Colonic mucosa (tissue), 4 donors: Measurements from ENCODE around the gene SPACA4. TPM values are rescaled to one million over a fixed set of nuclear protein-coding genes. Genes with fewer than 3 reads are reported as not detected.
A peak's percentile ranks its signal among the peaks of the same experiment; 100 is the strongest.

Experiments used
- DNase-seq: peaks from one replicate; pipeline ENCODE4 v3.0.0-alpha.2; 2020
- H3K27ac ChIP-seq: fragments of 200-600 bp; one replicate; pipeline ENCODE4 v1.8.0; 2021
- H3K27me3 ChIP-seq: fragments of 200-600 bp; one replicate; pipeline ENCODE4 v1.8.0; 2021
- H3K36me3 ChIP-seq: fragments of 200-600 bp; one replicate; pipeline ENCODE4 v1.8.0; 2021
- H3K4me1 ChIP-seq: fragments of 200-600 bp; one replicate; pipeline ENCODE4 v1.8.0; 2021; ENCODE audit warnings: mild to moderate bottlenecking
- H3K4me3 ChIP-seq: fragments of 200-600 bp; one replicate; pipeline ENCODE4 v1.8.0; 2021
- H3K9ac ChIP-seq, 2 donors: one replicate each; pipeline ENCODE4 v1.7.0; 2013; ENCODE audit warnings: control low read depth in 2 of 2, low read depth in 2 of 2, low read length in 2 of 2
- H3K9me3 ChIP-seq: fragments of 200-600 bp; one replicate; pipeline ENCODE4 v1.8.0; 2021
- CTCF ChIP-seq: fragments of 200-600 bp; IDR thresholded peaks from one replicate; pipeline ENCODE4 v1.8.0; 2022; ENCODE audit warnings: antibody characterized with exemption, mild to moderate bottlenecking
- intact Hi-C: fragments of 100-400 bp; cut with DNase I; formaldehyde crosslinking; loops from one replicate; pipeline ENCODE4 v1.14.1; 2022
- total RNA-seq, 2 donors: library from RNA; stranded (reverse); fragmentation: NEBNext Ultra II Directional in 1 of 2; extraction: Animal tissue kit (Norgen Biotek cat#: 25700) in 1 of 2; gene quantifications; one replicate each; pipeline ENCODE4 v1.2.1, GENCODE V29; 2021
- donor health status: healthy.
- donor health status: DM: no; HTN: no; CAD: no.
- donor health status: DM: no; HTN: no; CAD: no.

The SPACA4 gene
- total RNA-seq, 2 donors from 2014 or later: 0.27 TPM; not detected in 1

GRCh38 chr19:48637449-48637947, 31.0 kb downstream of the SPACA4 start:
- TF ChIP-seq CTCF: no peak
- Histone ChIP-seq H3K4me3 (peak overlapping the region; percentile 81), H3K9ac (peak overlapping the region; percentile 70 to 99), H3K27ac (peak overlapping the region; percentile 93), H3K9me3 (no peaks in the 10 kb centered on the region), H3K4me1 (peaks cover 21% of the 10 kb centered on the region), H3K27me3 (no peaks in the 10 kb centered on the region), H3K36me3 (no peaks in the 10 kb centered on the region)
- DNase-seq: peak; percentile 99
- intact Hi-C loops: no loop called here

- no peaks in the 10 kb centered on the region for H3K36me3 ChIP-seq
- peak overlapping the region; percentile 70 to 99 for H3K9ac ChIP-seq
- peaks cover 16% of the 10 kb centered on the region for H3K4me1 ChIP-seq
- no peaks in the 10 kb centered on the region for H3K9me3 ChIP-seq
- peak overlapping the region; percentile 81 for H3K4me3 ChIP-seq
- H3K27me3 ChIP-seq: no peaks in the 10 kb centered on the region
- peak overlapping the region; percentile 93 for H3K27ac ChIP-seq
- intact Hi-C loops: no loop called here
- no peak for TF ChIP-seq CTCF
- DNase-seq: peak; percentile 84
Measured at GRCh38 chr19:48637948-48638830, 31.6 kb downstream of the SPACA4 start.

GRCh38 chr19:48638831-48639381, 32.4 kb downstream of the SPACA4 start:
- Histone ChIP-seq H3K9ac (peak overlapping the region; percentile 61 to 70), H3K9me3 (no peaks in the 10 kb centered on the region), H3K27me3 (no peaks in the 10 kb centered on the region), H3K4me1 (peaks cover 9% of the 10 kb centered on the region), H3K4me3 (no peak overlapping the region), H3K27ac (peak overlapping the region; percentile 93), H3K36me3 (no peaks in the 10 kb centered on the region)
- no peak for TF ChIP-seq CTCF
- intact Hi-C loops: no loop called here
- DNase-seq: peak; percentile 41

GRCh38 chr19:48639483-48640375, 33.2 kb downstream of the SPACA4 start:
- no peaks in the 10 kb centered on the region for H3K27me3 ChIP-seq
- TF ChIP-seq CTCF: no peak
- H3K9me3 ChIP-seq: no peaks in the 10 kb centered on the region
- no peak overlapping the region for H3K4me3 ChIP-seq
- DNase-seq: no peak
- peaks cover 4% of the 10 kb centered on the region for H3K4me1 ChIP-seq
- H3K27ac ChIP-seq: no peak overlapping the region
- H3K36me3 ChIP-seq: no peaks in the 10 kb centered on the region
- H3K9ac ChIP-seq: no peak overlapping the region
- intact Hi-C loops: no loop called here

GRCh38 chr19:48641850-48642249, 35.3 kb downstream of the SPACA4 start:
- DNase-seq: no peak
- no peaks in the 10 kb centered on the region for H3K36me3 ChIP-seq
- H3K9ac ChIP-seq: no peak overlapping the region
- H3K4me3 ChIP-seq: no peak overlapping the region
- no peaks in the 10 kb centered on the region for H3K4me1 ChIP-seq
- H3K9me3 ChIP-seq: no peaks in the 10 kb centered on the region
- no peak overlapping the region for H3K27ac ChIP-seq
- intact Hi-C loops: no loop called here
- TF ChIP-seq CTCF: no peak
- peaks cover 5% of the 10 kb centered on the region for H3K27me3 ChIP-seq
